ENCODE results near the gene EIF2B4.
A peak's percentile ranks its signal among the peaks of the same experiment; 100 is the strongest.

DNA sequence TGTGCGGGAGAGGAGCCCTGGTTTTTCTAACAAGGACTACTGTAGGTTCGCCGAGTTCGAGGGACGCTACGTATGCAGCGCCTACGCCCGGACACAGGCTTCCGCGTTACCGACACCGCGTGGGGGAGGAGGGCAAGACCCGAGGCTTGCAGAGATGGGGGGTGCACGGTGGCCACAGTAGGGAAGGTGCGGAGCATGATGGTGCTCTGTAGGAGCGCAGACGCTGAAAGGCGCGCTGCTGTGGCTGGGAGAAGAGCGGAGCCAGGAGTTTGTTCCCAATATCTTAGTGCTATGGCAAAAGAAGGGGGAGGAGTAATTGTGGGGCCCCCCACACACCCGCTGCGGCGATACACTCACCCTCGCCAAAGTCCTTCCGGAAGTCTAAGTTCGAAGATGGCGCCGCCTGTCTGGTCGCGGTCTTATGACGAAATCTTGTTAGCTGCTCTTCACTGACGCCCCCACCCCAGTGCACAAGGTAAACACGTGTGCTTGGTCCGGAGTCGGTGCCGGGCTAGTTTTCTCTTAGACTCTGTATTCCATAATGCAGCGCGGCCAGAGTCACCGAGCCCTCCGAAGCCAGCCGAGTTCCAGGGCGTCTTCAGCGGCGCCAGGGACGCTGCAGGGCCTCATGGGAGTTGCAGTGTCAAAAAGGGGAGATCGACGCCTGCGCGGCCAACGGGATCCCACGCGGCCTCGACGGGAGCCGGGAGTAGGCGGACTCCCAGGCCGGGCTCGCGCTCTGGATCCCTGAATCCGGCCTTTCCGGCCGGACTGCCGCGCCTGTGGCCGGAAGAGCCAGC, 13.6 kb downstream of the EIF2B4 start, which contains the start of gene GTF3C2:
- TF ChIP-seq MYNN (CRISPR knock-in tag; IDR thresholded peaks at IDR 0.05; ENCODE audit: low read depth) (no peak; the same call in 1 of the 2 replicates), ZNF354B (CRISPR knock-in tag; IDR thresholded peaks at IDR 0.05) (no peak), TCF12 (IDR thresholded peaks at IDR 0.05) (no peak), TCF12 (CRISPR knock-in tag; IDR thresholded peaks at IDR 0.05) (0 out of 2 replicates have a peak, but pooled peaks have one; percentile 37), IKZF4 (CRISPR knock-in tag; IDR thresholded peaks at IDR 0.05; ENCODE audit: borderline replicate concordance, low read depth, not compliant biosample characterization) (peak; percentile 83), ZNF225 (CRISPR knock-in tag; IDR thresholded peaks at IDR 0.05) (peak; percentile 79), GABPB1 (CRISPR knock-in tag; IDR thresholded peaks at IDR 0.05) (peak; percentile 95)
